GM12878 (cell line): ENCODE measurements around the gene KYAT1.

ENCODE experiments used
- CEBPZ ChIP-seq: fragments of 150-350 bp; IDR thresholded peaks from 2 replicates; pipeline ENCODE4 v1.6.1; 2016; ENCODE audit warnings: low read depth, low read length
- CREB1 ChIP-seq: IDR thresholded peaks from 2 replicates; pipeline ENCODE4 v1.6.1; 2012; ENCODE audit warnings: low read depth, mild to moderate bottlenecking, inconsistent platforms
- EZH2 ChIP-seq: IDR thresholded peaks from 2 replicates; pipeline ENCODE4 v1.6.1; 2012; ENCODE audit warnings: low read depth, mild to moderate bottlenecking, control low read depth, inconsistent platforms, low read length, borderline replicate concordance; ENCODE audit not compliant: control insufficient read depth
- NR2C2 ChIP-seq: IDR thresholded peaks from 2 replicates; pipeline ENCODE4 v1.6.1; 2011; ENCODE audit warnings: borderline replicate concordance, low read depth; ENCODE audit not compliant: control insufficient read depth, insufficient read length
- NR2F1 ChIP-seq: fragments of 450-650 bp; conservative IDR thresholded peaks from 2 replicates; pipeline ENCODE4 v1.6.1; 2017; ENCODE audit warnings: mild to moderate bottlenecking
- POLR2AphosphoS2 ChIP-seq: IDR thresholded peaks from 2 replicates; pipeline ENCODE4 v1.6.1; 2011; ENCODE audit warnings: low read depth, mild to moderate bottlenecking, low read length, improper control_type of control experiment, moderate library complexity
- SUPT20H ChIP-seq: IDR thresholded peaks from 2 replicates; pipeline ENCODE4 v1.6.1; 2011; ENCODE audit warnings: low read depth, mild to moderate bottlenecking, low read length, moderate library complexity, borderline replicate concordance; ENCODE audit not compliant: control insufficient read depth
- ZNF24 ChIP-seq: fragments of 450-650 bp; IDR thresholded peaks from 2 replicates; pipeline ENCODE4 v1.6.1; 2017; ENCODE audit warnings: antibody characterized with exemption, mild to moderate bottlenecking
- TF ChIP-seq, protein P1 (sequence below), 3 experiments: IDR thresholded peaks in 2 of 3; conservative IDR thresholded peaks in 1 of 3; 2 replicates each; pipeline ENCODE4 v1.5.1; 2011; ENCODE audit warnings: low read depth in 3 of 3, low read length in 3 of 3, mild to moderate bottlenecking in 3 of 3, control low read depth in 2 of 3, moderate library complexity in 2 of 3, inconsistent platforms in 1 of 3, mixed read lengths in 1 of 3; ENCODE audit not compliant: control insufficient read depth in 2 of 3, insufficient read depth in 1 of 3; ENCODE audit errors: extremely low read depth in 1 of 3

GRCh38 chr9:128928624-128929023 lies 46.9 kb upstream of the KYAT1 start:
- TF ChIP-seq, protein P1, sequence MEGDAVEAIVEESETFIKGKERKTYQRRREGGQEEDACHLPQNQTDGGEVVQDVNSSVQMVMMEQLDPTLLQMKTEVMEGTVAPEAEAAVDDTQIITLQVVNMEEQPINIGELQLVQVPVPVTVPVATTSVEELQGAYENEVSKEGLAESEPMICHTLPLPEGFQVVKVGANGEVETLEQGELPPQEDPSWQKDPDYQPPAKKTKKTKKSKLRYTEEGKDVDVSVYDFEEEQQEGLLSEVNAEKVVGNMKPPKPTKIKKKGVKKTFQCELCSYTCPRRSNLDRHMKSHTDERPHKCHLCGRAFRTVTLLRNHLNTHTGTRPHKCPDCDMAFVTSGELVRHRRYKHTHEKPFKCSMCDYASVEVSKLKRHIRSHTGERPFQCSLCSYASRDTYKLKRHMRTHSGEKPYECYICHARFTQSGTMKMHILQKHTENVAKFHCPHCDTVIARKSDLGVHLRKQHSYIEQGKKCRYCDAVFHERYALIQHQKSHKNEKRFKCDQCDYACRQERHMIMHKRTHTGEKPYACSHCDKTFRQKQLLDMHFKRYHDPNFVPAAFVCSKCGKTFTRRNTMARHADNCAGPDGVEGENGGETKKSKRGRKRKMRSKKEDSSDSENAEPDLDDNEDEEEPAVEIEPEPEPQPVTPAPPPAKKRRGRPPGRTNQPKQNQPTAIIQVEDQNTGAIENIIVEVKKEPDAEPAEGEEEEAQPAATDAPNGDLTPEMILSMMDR (IDR thresholded peaks at IDR 0.05 in 2 of 3, conservative IDR thresholded peaks at IDR 0.05 in 1 of 3; ENCODE audit: control insufficient read depth in 2 of 3, extremely low read depth in 1 of 3, insufficient read depth in 1 of 3, low read depth in 3 of 3, low read length in 3 of 3): no peak
- TF ChIP-seq ZNF24: no peak
- no peak for TF ChIP-seq POLR2AphosphoS2
- no peak for TF ChIP-seq EZH2
- no peak for TF ChIP-seq CEBPZ
- no peak for TF ChIP-seq NR2C2
- no peak for TF ChIP-seq NR2F1
- no peak for TF ChIP-seq CREB1
- no peak for TF ChIP-seq SUPT20H
